Hindlimb muscle (tissue), 1 donor: Measurements from ENCODE around the gene CACNA1G. TPM values are rescaled to one million over a fixed set of nuclear protein-coding genes. Genes with fewer than 3 reads are reported as not detected.

Source experiments
- DNase-seq: peaks from one replicate; pipeline ENCODE4 v3.0.0-alpha.2; 2013
- polyA plus RNA-seq: library from polyadenylated mRNA; unstranded; fragments of 120-200 nt; gene quantifications from one replicate; pipeline ENCODE4 v1.2.1, GENCODE V29; 2013; ENCODE audit not compliant: insufficient read length

The CACNA1G gene
- polyA plus RNA-seq, 1 donor = 4.8 TPM

- DNase-seq = no peak
Observed at GRCh38 chr17:50568659-50569058, 8.1 kb downstream of the CACNA1G start.

DNA sequence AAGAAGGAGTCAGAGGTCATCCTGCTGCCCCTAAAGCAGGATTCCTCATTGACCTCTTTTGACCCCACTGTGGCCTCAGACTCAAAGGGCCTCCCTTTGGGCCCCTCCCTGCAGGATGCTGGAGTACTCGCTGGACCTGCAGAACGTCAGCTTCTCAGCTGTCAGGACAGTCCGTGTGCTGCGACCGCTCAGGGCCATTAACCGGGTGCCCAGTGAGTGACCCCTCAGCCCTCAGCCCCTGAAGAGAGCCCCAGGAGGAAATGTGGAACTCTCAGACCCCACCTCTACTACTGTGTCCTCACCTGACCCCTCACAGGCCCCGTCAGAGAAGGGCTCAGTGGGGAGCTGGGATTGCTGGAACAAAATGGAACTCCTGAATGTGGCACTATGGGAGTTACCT is 9.1 kb downstream of the CACNA1G start:
- no peak for DNase-seq

- no peak for DNase-seq
Observed at GRCh38 chr17:50570032-50570431, 9.5 kb downstream of the CACNA1G start.

GRCh38 chr17:50570528-50570927 is 10.0 kb downstream of the CACNA1G start:
- DNase-seq = no peak

GRCh38 chr17:50571681-50572080 is 11.2 kb downstream of the CACNA1G start:
- DNase-seq = no peak

DNA sequence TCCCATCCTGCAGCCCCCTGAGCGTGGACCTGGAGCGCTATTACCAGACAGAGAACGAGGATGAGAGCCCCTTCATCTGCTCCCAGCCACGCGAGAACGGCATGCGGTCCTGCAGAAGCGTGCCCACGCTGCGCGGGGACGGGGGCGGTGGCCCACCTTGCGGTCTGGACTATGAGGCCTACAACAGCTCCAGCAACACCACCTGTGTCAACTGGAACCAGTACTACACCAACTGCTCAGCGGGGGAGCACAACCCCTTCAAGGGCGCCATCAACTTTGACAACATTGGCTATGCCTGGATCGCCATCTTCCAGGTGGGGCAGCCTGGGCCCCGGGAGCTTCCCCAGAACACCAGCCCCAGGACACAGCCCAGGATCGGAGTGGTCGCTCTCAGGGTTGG is 12.0 kb downstream of the CACNA1G start:
- no peak for DNase-seq

DNA sequence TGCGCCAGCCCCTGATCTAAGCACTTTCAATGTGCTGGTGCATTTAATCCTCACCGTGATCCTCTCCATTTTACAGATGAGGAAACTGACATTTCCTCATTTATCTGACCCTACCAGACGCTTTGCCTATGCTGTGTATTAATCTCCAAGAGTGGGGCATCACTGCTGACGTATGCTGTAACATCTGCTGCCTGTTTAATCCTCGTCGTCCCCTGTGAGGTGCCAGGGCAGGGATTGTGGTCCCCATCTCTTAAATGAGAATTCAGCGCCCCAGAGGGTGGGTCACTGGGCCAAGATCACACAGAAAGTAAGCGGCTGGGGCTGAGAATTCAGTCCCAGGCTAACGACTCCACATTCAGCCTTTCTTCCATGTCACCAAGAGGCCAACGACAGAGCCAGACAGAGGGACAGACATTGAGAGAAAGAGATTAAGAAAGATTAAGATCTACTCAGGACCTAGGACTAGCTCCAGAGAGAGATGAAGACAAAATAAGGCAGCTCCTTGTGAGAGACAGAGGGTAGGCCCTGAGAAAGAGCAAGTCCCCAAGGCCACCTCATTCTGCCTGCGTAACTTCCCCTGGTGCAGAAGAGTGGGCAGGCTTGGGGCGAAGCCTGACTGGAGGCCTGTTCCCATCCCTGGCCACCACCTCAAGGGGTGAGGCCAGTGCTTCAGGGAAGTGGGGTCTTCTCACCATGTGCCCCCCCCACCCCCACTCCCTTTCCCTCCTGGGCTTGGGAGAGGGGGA is 13.5 kb downstream of the CACNA1G start:
- no peak for DNase-seq

DNA sequence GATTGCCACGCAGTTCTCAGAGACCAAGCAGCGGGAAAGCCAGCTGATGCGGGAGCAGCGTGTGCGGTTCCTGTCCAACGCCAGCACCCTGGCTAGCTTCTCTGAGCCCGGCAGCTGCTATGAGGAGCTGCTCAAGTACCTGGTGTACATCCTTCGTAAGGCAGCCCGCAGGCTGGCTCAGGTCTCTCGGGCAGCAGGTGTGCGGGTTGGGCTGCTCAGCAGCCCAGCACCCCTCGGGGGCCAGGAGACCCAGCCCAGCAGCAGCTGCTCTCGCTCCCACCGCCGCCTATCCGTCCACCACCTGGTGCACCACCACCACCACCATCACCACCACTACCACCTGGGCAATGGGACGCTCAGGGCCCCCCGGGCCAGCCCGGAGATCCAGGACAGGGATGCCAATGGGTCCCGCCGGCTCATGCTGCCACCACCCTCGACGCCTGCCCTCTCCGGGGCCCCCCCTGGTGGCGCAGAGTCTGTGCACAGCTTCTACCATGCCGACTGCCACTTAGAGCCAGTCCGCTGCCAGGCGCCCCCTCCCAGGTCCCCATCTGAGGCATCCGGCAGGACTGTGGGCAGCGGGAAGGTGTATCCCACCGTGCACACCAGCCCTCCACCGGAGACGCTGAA is 15.2 kb downstream of the CACNA1G start:
- no peak for DNase-seq

GRCh38 chr17:50576864-50577263 is 16.3 kb downstream of the CACNA1G start:
- no peak for DNase-seq

- DNase-seq = no peak
Observed at GRCh38 chr17:50577451-50577954, 17.0 kb downstream of the CACNA1G start.

GRCh38 chr17:50578173-50578572 is 17.7 kb downstream of the CACNA1G start:
- no peak for DNase-seq

DNA sequence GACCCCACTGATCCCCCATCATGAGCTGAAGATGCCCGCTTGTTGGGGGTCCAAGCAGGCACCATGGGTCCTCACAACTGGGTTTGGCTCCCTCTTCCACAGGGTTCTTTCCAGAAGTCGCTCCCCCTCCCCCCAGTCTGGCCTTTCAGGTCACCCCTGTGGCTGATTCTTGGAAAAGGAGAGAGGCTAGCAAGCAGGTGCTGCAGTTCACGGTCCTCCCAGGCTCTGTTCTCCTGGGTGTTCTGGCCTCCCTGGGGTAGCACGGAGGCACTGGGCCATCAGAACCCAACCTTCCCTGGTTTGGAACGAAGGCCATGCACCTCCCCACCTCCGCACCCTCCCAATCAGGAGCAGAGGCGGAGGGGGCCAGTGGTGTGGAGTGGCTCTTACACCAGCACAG is 18.9 kb downstream of the CACNA1G start:
- DNase-seq = no peak

GRCh38 chr17:50580646-50581045 is 20.1 kb downstream of the CACNA1G start:
- DNase-seq = no peak

- DNase-seq = no peak
Observed at GRCh38 chr17:50581316-50581715, 20.8 kb downstream of the CACNA1G start.

DNA sequence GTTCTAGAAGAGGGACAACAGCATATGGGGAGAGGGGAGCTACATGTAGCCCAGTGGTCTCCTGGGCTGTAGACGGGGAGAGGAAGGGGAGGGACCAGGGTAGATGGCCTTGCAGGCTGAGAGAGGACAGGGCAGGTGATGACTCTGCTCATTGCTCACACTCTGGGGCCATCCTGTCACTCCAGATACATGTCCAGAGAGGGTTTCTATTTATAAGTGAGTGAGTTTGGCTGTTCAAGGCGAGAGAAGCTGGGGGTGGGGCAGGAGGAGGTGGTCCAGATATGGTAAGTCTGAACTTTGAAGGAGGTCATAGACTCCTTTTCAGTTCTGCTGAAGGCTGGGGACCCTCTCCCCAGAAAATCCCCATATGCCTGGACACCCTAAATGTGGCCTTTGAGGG is 22.2 kb downstream of the CACNA1G start:
- DNase-seq = no peak

DNA sequence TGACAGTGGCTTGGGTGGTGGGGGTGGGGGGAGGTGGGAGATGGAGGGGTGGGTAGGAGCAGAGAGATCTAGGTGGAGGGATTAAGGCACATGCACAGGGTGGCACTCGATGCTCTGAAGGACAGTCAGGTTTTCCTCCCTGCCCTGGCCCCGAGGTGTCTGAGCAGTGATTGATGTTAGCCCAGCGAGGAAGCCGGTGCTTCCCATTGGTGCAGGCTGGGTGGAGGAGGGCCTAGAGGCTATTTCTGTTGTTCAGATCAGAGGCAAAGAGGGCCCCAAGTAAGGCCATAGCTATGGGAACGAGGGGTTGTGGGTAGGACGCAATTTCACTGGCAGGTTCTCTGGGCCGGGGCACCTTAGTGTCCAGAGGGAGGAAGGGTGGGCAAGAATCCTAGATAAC is 23.1 kb downstream of the CACNA1G start:
- no peak for DNase-seq

GRCh38 chr17:50584116-50584515 is 23.6 kb downstream of the CACNA1G start:
- DNase-seq = no peak

DNA sequence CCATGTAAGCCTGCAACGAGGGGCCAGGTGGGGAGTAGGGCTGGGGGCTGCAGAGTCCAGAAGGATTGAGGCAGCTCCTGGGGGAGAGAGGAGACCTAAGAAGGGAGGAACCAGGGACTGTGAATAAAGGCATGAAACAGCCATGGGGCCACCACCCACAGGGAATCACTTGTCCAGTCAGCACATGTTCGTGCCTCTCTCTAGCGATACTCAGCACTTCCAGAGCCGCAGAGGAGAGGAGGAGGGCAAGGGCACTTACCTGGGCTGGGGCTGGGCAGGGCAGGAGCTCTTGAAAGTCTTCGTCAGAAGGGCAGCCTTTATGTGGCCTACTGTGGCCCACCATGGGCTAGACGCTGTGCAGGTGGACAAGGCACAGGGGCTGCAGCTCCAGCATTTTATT is 24.2 kb downstream of the CACNA1G start:
- DNase-seq = no peak

DNA sequence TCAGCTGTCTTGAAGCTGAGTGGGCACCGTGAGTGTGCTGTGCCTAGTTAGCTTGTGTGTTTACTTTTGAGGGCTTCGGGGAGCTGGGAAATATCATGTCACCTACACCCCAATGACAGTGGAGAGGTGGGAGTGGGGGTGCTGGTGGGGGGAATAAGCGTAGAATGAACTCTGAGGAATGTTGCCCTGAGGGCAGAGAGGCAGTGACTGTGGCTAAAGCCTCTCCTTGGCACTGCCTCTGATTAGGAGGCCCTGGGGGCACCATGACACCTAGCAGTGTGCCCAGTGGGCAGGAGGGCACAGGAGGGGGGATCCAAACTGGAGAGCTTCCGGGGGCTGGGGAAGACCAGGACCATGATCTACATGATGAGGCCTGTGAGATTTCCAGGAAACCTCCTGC is 24.8 kb downstream of the CACNA1G start:
- no peak for DNase-seq

- no peak for DNase-seq
Observed at GRCh38 chr17:50585891-50586290, 25.4 kb downstream of the CACNA1G start.

DNA sequence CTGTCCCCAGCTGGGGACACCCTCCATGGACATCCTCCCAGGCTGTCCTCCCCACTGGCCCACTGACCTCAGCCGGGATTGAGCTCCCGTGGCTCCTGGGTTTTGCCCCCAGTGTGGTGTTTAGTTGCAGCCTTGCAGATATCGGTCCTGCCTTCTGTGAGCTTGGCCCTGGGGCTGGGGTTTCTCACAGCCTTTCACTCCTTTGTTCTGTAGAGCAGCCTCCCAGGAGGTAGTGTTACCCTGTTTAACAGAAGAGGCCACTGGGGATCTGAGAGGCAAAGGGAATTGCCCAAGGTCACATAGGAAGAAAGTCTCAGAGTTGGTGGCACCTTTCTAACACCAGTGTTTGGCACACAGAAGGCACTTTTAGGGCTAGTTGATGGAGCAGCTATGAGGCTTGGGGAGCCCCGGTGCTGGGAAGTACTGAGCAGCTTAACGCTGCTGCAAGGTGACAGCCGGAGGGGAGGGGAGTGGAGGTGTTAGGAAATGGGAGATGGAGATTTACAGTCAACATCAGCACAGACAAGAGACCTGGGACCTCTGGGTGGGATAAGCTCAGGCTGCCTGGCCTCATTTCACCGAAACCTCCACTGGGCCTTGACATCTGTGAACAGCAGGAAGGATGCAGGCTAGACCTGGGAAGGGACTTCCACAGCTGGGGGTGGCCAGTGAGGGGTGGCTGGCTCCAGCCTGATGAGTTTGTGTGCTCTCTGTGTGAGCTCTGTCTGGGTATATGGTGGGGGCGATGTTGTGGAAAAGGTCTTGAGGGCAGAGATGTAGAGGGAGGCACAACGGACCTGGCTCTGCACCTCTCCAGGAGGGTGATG is 26.1 kb downstream of the CACNA1G start:
- no peak for DNase-seq

GRCh38 chr17:50587571-50587970 is 27.1 kb downstream of the CACNA1G start:
- no peak for DNase-seq

- DNase-seq = no peak
Observed at GRCh38 chr17:50588391-50589049, 28.0 kb downstream of the CACNA1G start.
